HepG2 (cell line): ENCODE results near the gene PRRC2A. TPM values are rescaled to one million over a fixed set of nuclear protein-coding genes. Genes with fewer than 3 reads are reported as not detected.
A peak's percentile ranks its signal among the peaks of the same experiment; 100 is the strongest.

Source experiments
- ATF7-NPFF ChIP-seq: sonication (generic); formaldehyde crosslinking; IDR thresholded peaks from 2 replicates; pipeline ENCODE4 v1.8.1; 2023; ENCODE audit warnings: mild to moderate bottlenecking, low read depth, missing genetic modification reagents, moderate library complexity
- FOSL1 ChIP-seq: sonication (generic); formaldehyde crosslinking; IDR thresholded peaks from 2 replicates; pipeline ENCODE4 v1.9.0; 2021; ENCODE audit warnings: missing genetic modification reagents, borderline replicate concordance
- FOSL2 ChIP-seq: sonication (generic); formaldehyde crosslinking; IDR thresholded peaks from 2 replicates; pipeline ENCODE4 v1.4.0; 2020; ENCODE audit warnings: missing genetic modification reagents
- FOXK2 ChIP-seq: fragments of 450-650 bp; IDR thresholded peaks from 2 replicates; pipeline ENCODE4 v1.6.1; 2016
- HIVEP1 ChIP-seq: sonication (generic); formaldehyde crosslinking; IDR thresholded peaks from 2 replicates; pipeline ENCODE4 v1.4.0; 2020; ENCODE audit warnings: mild to moderate bottlenecking, missing genetic modification reagents
- KAT7 ChIP-seq: IDR thresholded peaks from 2 replicates; pipeline ENCODE4 v1.6.1; 2018; ENCODE audit warnings: borderline replicate concordance, missing compliant biosample characterization
- KLF16 ChIP-seq, 2 experiments: sonication (generic) in 1 of 2; formaldehyde crosslinking in 1 of 2; IDR thresholded peaks; 2 replicates each; pipeline versions ENCODE4 v1.6.1 to v1.8.0; 2016 to 2023; ENCODE audit warnings: missing genetic modification reagents in 2 of 2, missing compliant biosample characterization in 1 of 2
- NFYC ChIP-seq: IDR thresholded peaks from 2 replicates; pipeline ENCODE4 v1.6.1; 2016; ENCODE audit warnings: missing genetic modification reagents, missing compliant biosample characterization
- NR3C1 ChIP-seq: sonication (generic); formaldehyde crosslinking; IDR thresholded peaks from 2 replicates; pipeline ENCODE4 v1.4.0; 2020; ENCODE audit warnings: missing genetic modification reagents
- PCBP1 ChIP-seq: fragments of 200-400 bp; formaldehyde crosslinking; IDR thresholded peaks from 2 replicates; pipeline ENCODE4 v1.6.1; 2017; ENCODE audit warnings: mild to moderate bottlenecking, low read depth, low read length, borderline replicate concordance
- SIN3A ChIP-seq: IDR thresholded peaks from 2 replicates; pipeline ENCODE4 v1.6.1; 2011; ENCODE audit warnings: low read depth, mild to moderate bottlenecking, control low read depth, low read length, borderline replicate concordance
- ZBTB2 ChIP-seq: sonication (generic); formaldehyde crosslinking; IDR thresholded peaks from 2 replicates; pipeline ENCODE4 v1.8.0; 2022; ENCODE audit warnings: low read depth, missing genetic modification reagents
- ZBTB20 ChIP-seq: sonication (generic); formaldehyde crosslinking; IDR thresholded peaks from 2 replicates; pipeline ENCODE4 v1.8.1; 2023; ENCODE audit warnings: missing genetic modification reagents, low read depth, mild to moderate bottlenecking, borderline replicate concordance
- ZNF12 ChIP-seq: sonication (generic); formaldehyde crosslinking; IDR thresholded peaks from 2 replicates; pipeline ENCODE4 v1.5.0; 2020; ENCODE audit warnings: missing genetic modification reagents
- ZNF367 ChIP-seq: sonication (generic); formaldehyde crosslinking; IDR thresholded peaks from 2 replicates; pipeline ENCODE4 v1.4.0; 2020; ENCODE audit warnings: missing genetic modification reagents, borderline replicate concordance
- ZNF549 ChIP-seq: sonication (generic); formaldehyde crosslinking; IDR thresholded peaks from 2 replicates; pipeline ENCODE4 v1.5.0; 2020; ENCODE audit warnings: missing genetic modification reagents
- ZNF557 ChIP-seq: sonication (generic); formaldehyde crosslinking; IDR thresholded peaks from 2 replicates; pipeline ENCODE4 v1.4.0; 2020; ENCODE audit warnings: missing genetic modification reagents
- ZNF709 ChIP-seq: sonication (generic); formaldehyde crosslinking; IDR thresholded peaks from 2 replicates; pipeline ENCODE4 v1.5.0; 2020; ENCODE audit warnings: mild to moderate bottlenecking, missing genetic modification reagents
- ZSCAN30 ChIP-seq: sonication (generic); formaldehyde crosslinking; IDR thresholded peaks from 2 replicates; pipeline ENCODE4 v1.5.0; 2020; ENCODE audit warnings: mild to moderate bottlenecking, missing genetic modification reagents
- ZSCAN31 ChIP-seq: sonication (generic); formaldehyde crosslinking; IDR thresholded peaks from 2 replicates; pipeline ENCODE4 v1.5.0; 2020; ENCODE audit warnings: low read depth, mild to moderate bottlenecking, missing genetic modification reagents
- polyA plus RNA-seq, 8 experiments: library from polyadenylated mRNA; depleted of rRNA in 3 of 8; stranded (reverse) in 7 of 8; unstranded in 1 of 8; fragments of >200 nt; fragmentation: Illumina TruSeq in 4 of 8; extraction: Trizol in 4 of 8; gene quantifications; 2 replicates each; pipeline versions ENCODE4 v1.2.1 to v1.2.3, GENCODE V29; 2011 to 2016; ENCODE audit warnings: low read depth in 4 of 8, missing spikeins in 1 of 8, mixed read lengths in 1 of 8; ENCODE audit not compliant: insufficient read depth in 1 of 8
- total RNA-seq, 5 experiments: library from RNA; depleted of rRNA; stranded (reverse); fragments of >200 nt; fragmentation: Illumina TruSeq; extraction: Trizol; gene quantifications; 2 replicates each; pipeline ENCODE4 v1.2.3, GENCODE V29; 2016; ENCODE audit warnings: low read depth in 1 of 5
- TF ChIP-seq, protein P1 (sequence below): sonication (generic); formaldehyde crosslinking; IDR thresholded peaks from 2 replicates; pipeline ENCODE4 v1.4.0; 2020; ENCODE audit warnings: missing genetic modification reagents
- TF ChIP-seq, protein P2 (sequence below): sonication (generic); formaldehyde crosslinking; IDR thresholded peaks from 2 replicates; pipeline ENCODE4 v1.9.0; 2021; ENCODE audit warnings: missing genetic modification reagents, borderline replicate concordance
- TF ChIP-seq, protein P3 (sequence below): sonication (generic); formaldehyde crosslinking; IDR thresholded peaks from 2 replicates; pipeline ENCODE4 v1.4.0; 2020; ENCODE audit warnings: missing genetic modification reagents

Gene PRRC2A
- total and polyA plus RNA-seq, 2 of the 13 experiments (the other 11 are each of a cell fraction or from before 2014, with no cell fraction given) = 38.9 to 47.4 TPM

DNA sequence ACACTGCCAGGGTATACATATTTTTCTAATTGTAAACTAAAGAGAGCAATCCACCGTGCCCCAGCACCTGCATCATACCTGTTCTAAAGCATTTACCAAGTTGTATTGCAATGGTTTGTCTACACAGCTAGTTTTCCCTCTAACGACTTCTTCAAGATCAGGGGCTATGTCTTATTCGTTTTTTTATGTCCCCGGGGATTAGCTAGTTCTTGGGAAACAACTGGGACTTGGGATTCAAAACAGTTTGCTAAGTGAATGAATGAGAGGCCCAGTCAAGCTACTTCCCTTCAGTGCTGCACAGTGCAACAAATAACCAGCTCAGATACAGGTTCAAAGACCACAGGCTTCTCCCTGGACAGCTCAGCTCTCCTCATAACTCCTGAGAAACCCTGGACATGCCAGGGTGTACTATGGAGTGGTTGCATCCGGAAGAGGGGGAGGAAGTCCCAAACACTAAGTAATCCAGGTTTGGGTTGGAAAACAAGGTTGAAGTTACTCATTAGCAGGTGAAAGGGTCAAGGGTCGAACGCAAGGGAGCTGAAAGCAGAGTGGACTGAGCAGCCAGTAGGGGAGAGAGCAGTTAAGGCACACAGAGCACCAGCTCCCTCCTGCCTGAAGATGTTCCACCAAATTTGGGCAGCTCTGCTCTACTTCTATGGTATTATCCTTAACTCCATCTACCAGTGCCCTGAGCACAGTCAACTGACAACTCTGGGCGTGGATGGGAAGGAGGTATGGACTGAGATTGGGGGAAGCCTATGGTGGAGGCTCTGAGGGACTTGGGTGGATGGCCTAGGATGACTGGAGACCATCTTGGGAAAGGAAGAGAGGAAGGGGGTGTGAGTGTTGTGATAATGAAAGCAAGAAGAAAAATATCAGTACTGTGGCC is 35.1 kb downstream of the PRRC2A start, which contains the start of gene APOM (continued):
- peak; percentile 56 for TF ChIP-seq ZBTB20
- peak; percentile 93 for TF ChIP-seq HIVEP1 (CRISPR knock-in tag)
- TF ChIP-seq ZSCAN30 = 0 out of 2 replicates have a peak, but pooled peaks have one; percentile 59
- TF ChIP-seq ZSCAN31 (CRISPR knock-in tag) = peak; percentile 97
- peak; percentile 59; the same call in 1 of the 2 replicates for TF ChIP-seq ZNF549
- peak; percentile 50; the same call in 1 of the 2 replicates for TF ChIP-seq NFYC (CRISPR knock-in tag)
- TF ChIP-seq, protein P1, sequence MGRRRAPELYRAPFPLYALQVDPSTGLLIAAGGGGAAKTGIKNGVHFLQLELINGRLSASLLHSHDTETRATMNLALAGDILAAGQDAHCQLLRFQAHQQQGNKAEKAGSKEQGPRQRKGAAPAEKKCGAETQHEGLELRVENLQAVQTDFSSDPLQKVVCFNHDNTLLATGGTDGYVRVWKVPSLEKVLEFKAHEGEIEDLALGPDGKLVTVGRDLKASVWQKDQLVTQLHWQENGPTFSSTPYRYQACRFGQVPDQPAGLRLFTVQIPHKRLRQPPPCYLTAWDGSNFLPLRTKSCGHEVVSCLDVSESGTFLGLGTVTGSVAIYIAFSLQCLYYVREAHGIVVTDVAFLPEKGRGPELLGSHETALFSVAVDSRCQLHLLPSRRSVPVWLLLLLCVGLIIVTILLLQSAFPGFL = no peak
- TF ChIP-seq KAT7 = no peak; the same call in 1 of the 2 replicates
- TF ChIP-seq, protein P2, sequence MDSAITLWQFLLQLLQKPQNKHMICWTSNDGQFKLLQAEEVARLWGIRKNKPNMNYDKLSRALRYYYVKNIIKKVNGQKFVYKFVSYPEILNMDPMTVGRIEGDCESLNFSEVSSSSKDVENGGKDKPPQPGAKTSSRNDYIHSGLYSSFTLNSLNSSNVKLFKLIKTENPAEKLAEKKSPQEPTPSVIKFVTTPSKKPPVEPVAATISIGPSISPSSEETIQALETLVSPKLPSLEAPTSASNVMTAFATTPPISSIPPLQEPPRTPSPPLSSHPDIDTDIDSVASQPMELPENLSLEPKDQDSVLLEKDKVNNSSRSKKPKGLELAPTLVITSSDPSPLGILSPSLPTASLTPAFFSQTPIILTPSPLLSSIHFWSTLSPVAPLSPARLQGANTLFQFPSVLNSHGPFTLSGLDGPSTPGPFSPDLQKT = no peak
- peak; percentile 83 for TF ChIP-seq FOSL2 (CRISPR knock-in tag)
- TF ChIP-seq NR3C1 (CRISPR knock-in tag) = no peak
- TF ChIP-seq FOXK2 = peak; percentile 97
- TF ChIP-seq ZNF12 (CRISPR knock-in tag) = 0 out of 2 replicates have a peak, but pooled peaks have one; percentile 80
- no peak; the same call in 1 of the 2 replicates for TF ChIP-seq FOSL1 (CRISPR knock-in tag)
- TF ChIP-seq, protein P3, sequence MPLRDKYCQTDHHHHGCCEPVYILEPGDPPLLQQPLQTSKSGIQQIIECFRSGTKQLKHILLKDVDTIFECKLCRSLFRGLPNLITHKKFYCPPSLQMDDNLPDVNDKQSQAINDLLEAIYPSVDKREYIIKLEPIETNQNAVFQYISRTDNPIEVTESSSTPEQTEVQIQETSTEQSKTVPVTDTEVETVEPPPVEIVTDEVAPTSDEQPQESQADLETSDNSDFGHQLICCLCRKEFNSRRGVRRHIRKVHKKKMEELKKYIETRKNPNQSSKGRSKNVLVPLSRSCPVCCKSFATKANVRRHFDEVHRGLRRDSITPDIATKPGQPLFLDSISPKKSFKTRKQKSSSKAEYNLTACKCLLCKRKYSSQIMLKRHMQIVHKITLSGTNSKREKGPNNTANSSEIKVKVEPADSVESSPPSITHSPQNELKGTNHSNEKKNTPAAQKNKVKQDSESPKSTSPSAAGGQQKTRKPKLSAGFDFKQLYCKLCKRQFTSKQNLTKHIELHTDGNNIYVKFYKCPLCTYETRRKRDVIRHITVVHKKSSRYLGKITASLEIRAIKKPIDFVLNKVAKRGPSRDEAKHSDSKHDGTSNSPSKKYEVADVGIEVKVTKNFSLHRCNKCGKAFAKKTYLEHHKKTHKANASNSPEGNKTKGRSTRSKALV (CRISPR knock-in tag) = peak; percentile 77; the same call in 1 of the 2 replicates
- 0 out of 2 replicates have a peak, but pooled peaks have one; percentile 24 for TF ChIP-seq ATF7-NPFF (CRISPR knock-in tag)
- no peak for TF ChIP-seq PCBP1
- no peak for TF ChIP-seq ZBTB2 (CRISPR knock-in tag)
- TF ChIP-seq ZNF557 = peak; percentile 99
- peak; percentile 73; the same call in 1 of the 2 replicates for TF ChIP-seq ZNF367 (CRISPR knock-in tag)
- TF ChIP-seq ZNF709 (CRISPR knock-in tag) = 0 out of 2 replicates have a peak, but pooled peaks have one; percentile 6
- peak in 1 of 2 experiments; percentile 94; a peak in 2 of 4 replicates for TF ChIP-seq KLF16 (CRISPR knock-in tag; IDR thresholded peaks at IDR 0.05)
- TF ChIP-seq SIN3A = peak; percentile 91
